H9 (cell line): ENCODE measurements around the gene NHLRC1. TPM values are rescaled to one million over a fixed set of nuclear protein-coding genes. Genes with fewer than 3 reads are reported as not detected.

Experiments used
- DNase-seq: peaks from one replicate; pipeline ENCODE4 v3.0.0-alpha.2; 2017
- H2AFZ ChIP-seq: one replicate; pipeline ENCODE4 v1.6.1; 2013; ENCODE audit warnings: mild to moderate bottlenecking, low read length, control low read depth, moderate library complexity
- H2AK5ac ChIP-seq: 2 replicates; pipeline ENCODE4 v1.6.1; 2013; ENCODE audit warnings: low read length, control low read depth, mixed read lengths; ENCODE audit not compliant: insufficient read length
- H2BK120ac ChIP-seq: one replicate; pipeline ENCODE4 v1.6.1; 2013; ENCODE audit warnings: low read depth, mild to moderate bottlenecking, low read length, control low read depth, inconsistent platforms; ENCODE audit not compliant: poor library complexity, severe bottlenecking
- H2BK12ac ChIP-seq: 2 replicates; pipeline ENCODE4 v1.6.1; 2013; ENCODE audit warnings: low read length, control low read depth, mixed read lengths, low read depth; ENCODE audit not compliant: insufficient read length
- H2BK15ac ChIP-seq: 2 replicates; pipeline ENCODE4 v1.6.1; 2013; ENCODE audit warnings: low read depth, low read length, control low read depth
- H2BK20ac ChIP-seq: one replicate; pipeline ENCODE4 v1.6.1; 2013; ENCODE audit warnings: low read depth, mild to moderate bottlenecking, low read length, control low read depth, inconsistent platforms; ENCODE audit not compliant: poor library complexity, severe bottlenecking
- H2BK5ac ChIP-seq: 2 replicates; pipeline ENCODE4 v1.6.1; 2013; ENCODE audit warnings: low read length, control low read depth, mixed read lengths; ENCODE audit not compliant: insufficient read length
- H3K14ac ChIP-seq: 2 replicates; pipeline ENCODE4 v1.6.1; 2013; ENCODE audit warnings: low read length, control low read depth; ENCODE audit not compliant: insufficient read depth
- H3K18ac ChIP-seq: 2 replicates; pipeline ENCODE4 v1.6.1; 2013; ENCODE audit warnings: low read depth, mild to moderate bottlenecking, mixed read lengths, low read length, control low read depth; ENCODE audit not compliant: insufficient read length
- H3K23ac ChIP-seq: 2 replicates; pipeline ENCODE4 v1.6.1; 2013; ENCODE audit warnings: low read length, control low read depth, mixed read lengths, low read depth; ENCODE audit not compliant: insufficient read length
- H3K23me2 ChIP-seq: 2 replicates; pipeline ENCODE4 v1.6.1; 2013; ENCODE audit warnings: low read depth, mild to moderate bottlenecking, mixed read lengths, low read length, control low read depth; ENCODE audit not compliant: insufficient read length, poor library complexity, severe bottlenecking
- H3K27ac ChIP-seq: 2 replicates; pipeline ENCODE4 v1.5.1; 2013; ENCODE audit warnings: low read length, control low read depth, mixed read lengths, low read depth; ENCODE audit not compliant: insufficient read length
- H3K27me3 ChIP-seq: 2 replicates; pipeline ENCODE4 v1.6.1; 2013; ENCODE audit warnings: low read length, control low read depth, inconsistent platforms; ENCODE audit not compliant: insufficient read depth
- H3K4ac ChIP-seq: 2 replicates; pipeline ENCODE4 v1.6.1; 2013; ENCODE audit warnings: low read depth, mild to moderate bottlenecking, control low read depth, inconsistent platforms, low read length, moderate library complexity
- H3K4me1 ChIP-seq: 2 replicates; pipeline ENCODE4 v1.6.1; 2013; ENCODE audit warnings: low read length, control low read depth, inconsistent platforms; ENCODE audit not compliant: insufficient read depth
- H3K4me2 ChIP-seq: 2 replicates; pipeline ENCODE4 v1.6.1; 2013; ENCODE audit warnings: low read length, control low read depth, mixed read lengths; ENCODE audit not compliant: insufficient read length, insufficient read depth
- H3K56ac ChIP-seq: 2 replicates; pipeline ENCODE4 v1.6.1; 2013; ENCODE audit warnings: low read depth, mild to moderate bottlenecking, mixed read lengths, low read length, control low read depth; ENCODE audit not compliant: insufficient read length
- H3K79me1 ChIP-seq: 2 replicates; pipeline ENCODE4 v1.6.1; 2013; ENCODE audit warnings: low read depth, mild to moderate bottlenecking, moderate library complexity, low read length, control low read depth, inconsistent platforms; ENCODE audit not compliant: insufficient read depth, poor library complexity, severe bottlenecking
- H3K79me2 ChIP-seq: 2 replicates; pipeline ENCODE4 v1.6.1; 2013; ENCODE audit warnings: low read length, control low read depth, inconsistent platforms; ENCODE audit not compliant: insufficient read depth
- H3K9ac ChIP-seq: 2 replicates; pipeline ENCODE4 v1.6.1; 2013; ENCODE audit warnings: low read length, control low read depth, mixed read lengths; ENCODE audit not compliant: insufficient read length; ENCODE audit errors: extremely low read depth
- H3K9me3 ChIP-seq: one replicate; pipeline ENCODE4 v1.6.1; 2013; ENCODE audit warnings: low read depth, low read length, inconsistent platforms; ENCODE audit not compliant: control insufficient read depth
- H3T11ph ChIP-seq: one replicate; pipeline ENCODE4 v1.6.1; 2013; ENCODE audit warnings: mild to moderate bottlenecking, low read length, control low read depth, inconsistent platforms
- H4K20me1 ChIP-seq: one replicate; pipeline ENCODE4 v1.6.1; 2013; ENCODE audit not compliant: control insufficient read depth, insufficient read length, insufficient read depth
- H4K5ac ChIP-seq: 2 replicates; pipeline ENCODE4 v1.6.1; 2013; ENCODE audit warnings: low read depth, mild to moderate bottlenecking, mixed read lengths, low read length, control low read depth; ENCODE audit not compliant: insufficient read length
- H4K8ac ChIP-seq: replicated peaks from 2 replicates; pipeline ENCODE4 v1.6.1; 2013; ENCODE audit warnings: low read length, control low read depth, mixed read lengths, low read depth; ENCODE audit not compliant: insufficient read length
- H4K91ac ChIP-seq: 2 replicates; pipeline ENCODE4 v1.6.1; 2013; ENCODE audit warnings: low read depth, mild to moderate bottlenecking, moderate library complexity, mixed read lengths, low read length, control low read depth; ENCODE audit not compliant: insufficient read length
- H3K27ac Mint-ChIP-seq, 3 experiments: 2 replicates in 2 of 3; 3 replicates in 1 of 3; pipeline ENCODE4 v1.8.0; 2020 to 2021; ENCODE audit warnings: mixed read lengths in 3 of 3, mild to moderate bottlenecking in 1 of 3, moderate library complexity in 1 of 3
- H3K27me3 Mint-ChIP-seq: 2 replicates; pipeline ENCODE4 v1.8.0; 2021; ENCODE audit warnings: low read depth, mild to moderate bottlenecking, moderate library complexity, mixed read lengths
- H3K36me3 Mint-ChIP-seq, 3 experiments: 2 replicates in 2 of 3; 3 replicates in 1 of 3; pipeline ENCODE4 v1.8.0; 2020 to 2021; ENCODE audit warnings: low read depth in 3 of 3, mixed read lengths in 3 of 3; ENCODE audit not compliant: insufficient read depth in 1 of 3
- H3K4me1 Mint-ChIP-seq, 2 experiments: 2 replicates each; pipeline ENCODE4 v1.8.0; 2020; ENCODE audit warnings: mixed read lengths in 2 of 2
- H3K4me3 Mint-ChIP-seq, 2 experiments: 2 replicates in 1 of 2; 3 replicates in 1 of 2; pipeline ENCODE4 v1.8.0; 2020 to 2021; ENCODE audit warnings: mild to moderate bottlenecking in 2 of 2, mixed read lengths in 2 of 2, moderate library complexity in 1 of 2
- H3K9me3 Mint-ChIP-seq, 2 experiments: 2 replicates in 1 of 2; 3 replicates in 1 of 2; pipeline ENCODE4 v1.8.0; 2020; ENCODE audit warnings: mild to moderate bottlenecking in 2 of 2, mixed read lengths in 2 of 2, moderate library complexity in 1 of 2
- WGBS: extraction: QIAGEN DNeasy Blood & Tissue Kit; methylation state at CpG from one replicate; pipeline ENCODE4 v1.1.7; 2013; ENCODE audit warnings: missing lambda C conversion rate, low lambda C conversion rate, mixed read lengths; ENCODE audit not compliant: insufficient read length; ENCODE audit errors: extremely low coverage; 5-methylcytosine and 5-hydroxymethylcytosine counted together
- total RNA-seq: library from RNA; stranded (reverse); gene quantifications from 2 replicates; pipeline ENCODE4 v1.2.1, GENCODE V29; 2021
- TF ChIP-seq, protein P1 (sequence below): fragments of 200-600 bp; sonication (generic); conservative IDR thresholded peaks from 3 replicates; pipeline ENCODE4 v1.8.0; 2021; ENCODE audit warnings: antibody characterized with exemption, mild to moderate bottlenecking

NHLRC1 gene
- total RNA-seq, 1 experiment from 2014 or later: 1.5 TPM

DNA sequence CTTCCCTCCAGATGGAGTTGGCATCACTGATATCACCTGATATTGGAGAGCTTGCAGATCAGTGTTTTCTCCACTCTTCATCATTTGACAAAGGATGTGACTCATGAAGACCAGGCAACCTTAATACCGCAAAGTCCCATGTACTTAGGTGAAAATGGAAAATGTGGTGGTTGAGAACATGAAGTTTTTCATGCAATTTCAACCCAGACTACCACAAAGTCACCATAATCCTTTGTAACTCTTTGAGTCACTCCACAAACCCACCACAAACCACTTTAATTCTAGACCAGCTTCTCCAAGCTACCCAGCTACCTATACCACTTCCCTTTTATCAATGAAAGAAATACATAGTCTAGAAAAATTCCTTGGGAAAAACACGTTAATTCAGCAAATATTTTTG is 7.1 kb downstream of the NHLRC1 start:
- H2BK15ac ChIP-seq: no peak overlapping the region
- no peak overlapping the region for H4K5ac ChIP-seq
- H3K79me1 ChIP-seq: no peaks in the 10 kb centered on the region
- no peak overlapping the region for H3K56ac ChIP-seq
- H3K4me2 ChIP-seq: no peak overlapping the region
- no peak overlapping the region for H3K9ac ChIP-seq
- H3K14ac ChIP-seq: no peak overlapping the region
- Mint-ChIP-seq H3K9me3 (no peaks in the 10 kb centered on the region), H3K4me3 (no peak overlapping the region), H3K36me3 (no peaks in the 10 kb centered on the region), H3K27me3 (no peaks in the 10 kb centered on the region), H3K4me1 (peaks cover 8 to 10% of the 10 kb centered on the region in 2 experiments), H3K27ac (no peak overlapping the region)
- H2BK12ac ChIP-seq: no peak overlapping the region
- H3K27me3 ChIP-seq: no peaks in the 10 kb centered on the region
- H3K18ac ChIP-seq: no peak overlapping the region
- no peak overlapping the region for H4K8ac ChIP-seq
- H3K4ac ChIP-seq: no peak overlapping the region
- no peak overlapping the region for H3T11ph ChIP-seq
- no peak for DNase-seq
- no peaks in the 10 kb centered on the region for H3K79me2 ChIP-seq
- no peak overlapping the region for H2AFZ ChIP-seq
- WGBS: no CpG with 5 or more reads among the region's 2 CpGs
- H3K9me3 ChIP-seq: no peaks in the 10 kb centered on the region
- H2BK120ac ChIP-seq: no peak overlapping the region
- H4K91ac ChIP-seq: no peak overlapping the region
- H2BK20ac ChIP-seq: no peak overlapping the region
- no peaks in the 10 kb centered on the region for H4K20me1 ChIP-seq
- H3K27ac ChIP-seq: no peak overlapping the region
- H3K23me2 ChIP-seq: no peaks in the 10 kb centered on the region
- H2AK5ac ChIP-seq: no peak overlapping the region
- no peaks in the 10 kb centered on the region for H3K4me1 ChIP-seq
- TF ChIP-seq, protein P1, sequence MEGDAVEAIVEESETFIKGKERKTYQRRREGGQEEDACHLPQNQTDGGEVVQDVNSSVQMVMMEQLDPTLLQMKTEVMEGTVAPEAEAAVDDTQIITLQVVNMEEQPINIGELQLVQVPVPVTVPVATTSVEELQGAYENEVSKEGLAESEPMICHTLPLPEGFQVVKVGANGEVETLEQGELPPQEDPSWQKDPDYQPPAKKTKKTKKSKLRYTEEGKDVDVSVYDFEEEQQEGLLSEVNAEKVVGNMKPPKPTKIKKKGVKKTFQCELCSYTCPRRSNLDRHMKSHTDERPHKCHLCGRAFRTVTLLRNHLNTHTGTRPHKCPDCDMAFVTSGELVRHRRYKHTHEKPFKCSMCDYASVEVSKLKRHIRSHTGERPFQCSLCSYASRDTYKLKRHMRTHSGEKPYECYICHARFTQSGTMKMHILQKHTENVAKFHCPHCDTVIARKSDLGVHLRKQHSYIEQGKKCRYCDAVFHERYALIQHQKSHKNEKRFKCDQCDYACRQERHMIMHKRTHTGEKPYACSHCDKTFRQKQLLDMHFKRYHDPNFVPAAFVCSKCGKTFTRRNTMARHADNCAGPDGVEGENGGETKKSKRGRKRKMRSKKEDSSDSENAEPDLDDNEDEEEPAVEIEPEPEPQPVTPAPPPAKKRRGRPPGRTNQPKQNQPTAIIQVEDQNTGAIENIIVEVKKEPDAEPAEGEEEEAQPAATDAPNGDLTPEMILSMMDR: no peak
- no peak overlapping the region for H2BK5ac ChIP-seq
- no peak overlapping the region for H3K23ac ChIP-seq
